ENCODE data around the gene FKBP1A.
"Not testable (repeated sequence)": the region's sequence is repeated elsewhere in the genome, so short reads cannot be mapped to it uniquely, and the experiment has no call there.

FKBP1A gene

GRCh38 chr20:1345756-1346093 lies 47.1 kb downstream of the FKBP1A start:
- Histone ChIP-seq H3K4me1 (no peaks in the 10 kb centered on the region), H3K4me3 (no peak overlapping the region), H3K9me3 (peaks cover 0 to 5% (median 0%) of the 10 kb centered on the region in 3 donors), H3K27ac (no peak overlapping the region), H3K27me3 (no peaks in the 10 kb centered on the region), H3K36me3 (peaks cover 0 to 5% (median 0%) of the 10 kb centered on the region in 3 donors)
- TF ChIP-seq CTCF (IDR thresholded peaks at IDR 0.05) = no peak
- intact Hi-C loops (cut with DNase I; ENCODE audit: low total_unique reads) = no loop called here
- DNase-seq = no peak

GRCh38 chr20:1345030-1345755 lies 47.7 kb downstream of the FKBP1A start:
- DNase-seq = no peak
- Histone ChIP-seq H3K4me3 (no peak overlapping the region), H3K9me3 (peaks cover 0 to 5% (median 0%) of the 10 kb centered on the region in 3 donors), H3K36me3 (peaks cover 0 to 5% (median 0%) of the 10 kb centered on the region in 3 donors), H3K4me1 (no peaks in the 10 kb centered on the region), H3K27ac (no peak overlapping the region), H3K27me3 (no peaks in the 10 kb centered on the region)
- intact Hi-C loops (cut with DNase I; ENCODE audit: low total_unique reads) = no loop called here
- TF ChIP-seq CTCF (IDR thresholded peaks at IDR 0.05) = no peak

GRCh38 chr20:1343446-1344124 lies 49.3 kb downstream of the FKBP1A start:
- H3K27me3 ChIP-seq; H3K9me3 ChIP-seq; H3K4me1 ChIP-seq; H3K4me3 ChIP-seq; H3K36me3 ChIP-seq; DNase-seq; H3K27ac ChIP-seq; intact Hi-C loops (cut with DNase I; ENCODE audit: low total_unique reads): not testable (repeated sequence)

- intact Hi-C loops (cut with DNase I; ENCODE audit: low total_unique reads) = no loop called here
- Histone ChIP-seq H3K27ac (no peak overlapping the region), H3K9me3 (no peaks in the 10 kb centered on the region), H3K27me3 (no peaks in the 10 kb centered on the region), H3K4me1 (peaks cover 0 to 12% (median 4%) of the 10 kb centered on the region in 4 donors), H3K4me3 (no peak overlapping the region), H3K36me3 (no peaks in the 10 kb centered on the region)
- DNase-seq = no peak
- TF ChIP-seq CTCF (IDR thresholded peaks at IDR 0.05) = no peak
Measured at GRCh38 chr20:1341561-1342265, 51.1 kb downstream of the FKBP1A start.

- intact Hi-C loops (cut with DNase I; ENCODE audit: low total_unique reads) = no loop called here
- peaks cover 0 to 14% (median 6%) of the 10 kb centered on the region in 4 donors for H3K4me1 ChIP-seq
- H3K36me3 ChIP-seq = no peaks in the 10 kb centered on the region
- H3K9me3 ChIP-seq = no peaks in the 10 kb centered on the region
- no peak overlapping the region for H3K27ac ChIP-seq
- no peak overlapping the region for H3K4me3 ChIP-seq
- no peak for TF ChIP-seq CTCF (IDR thresholded peaks at IDR 0.05)
- no peaks in the 10 kb centered on the region for H3K27me3 ChIP-seq
- DNase-seq = no peak
Measured at GRCh38 chr20:1338801-1339200, 54.1 kb downstream of the FKBP1A start.

GRCh38 chr20:1338096-1338495 lies 54.8 kb downstream of the FKBP1A start:
- Histone ChIP-seq H3K36me3 (peaks cover 0 to 7% (median 4%) of the 10 kb centered on the region in 3 donors), H3K27me3 (no peaks in the 10 kb centered on the region), H3K4me1 (peaks cover 0 to 14% (median 6%) of the 10 kb centered on the region in 4 donors), H3K4me3 (no peak overlapping the region), H3K9me3 (no peaks in the 10 kb centered on the region), H3K27ac (no peak overlapping the region)
- intact Hi-C loops (cut with DNase I; ENCODE audit: low total_unique reads) = no loop called here
- no peak for DNase-seq
- no peak for TF ChIP-seq CTCF (IDR thresholded peaks at IDR 0.05)

Data from tibial artery (tissue), 4 donors.